Uterus (tissue), 4 donors: ENCODE measurements around the gene TNS4. TPM values are rescaled to one million over a fixed set of nuclear protein-coding genes. Genes with fewer than 3 reads are reported as not detected.

Experiments
- DNase-seq, 2 donors: peaks; one replicate each; pipeline ENCODE4 v3.0.0-alpha.2; 2019 to 2020
- H3K27ac ChIP-seq, 2 donors: fragments of 200-600 bp; sonication (generic); 1 replicate in 1 of 2; 2 replicates in 1 of 2; pipeline ENCODE4 v1.5.1; 2016 to 2018
- H3K27me3 ChIP-seq, 2 donors: fragments of 200-600 bp; sonication (generic); one replicate each; pipeline ENCODE4 v1.5.1; 2018 to 2019; ENCODE audit warnings: control low read depth in 1 of 2
- H3K36me3 ChIP-seq, 2 donors: fragments of 200-600 bp; sonication (generic); one replicate each; pipeline ENCODE4 v1.5.1; 2019; ENCODE audit warnings: control low read depth in 1 of 2
- H3K4me1 ChIP-seq, 2 donors: fragments of 200-600 bp; sonication (generic); one replicate each; pipeline ENCODE4 v1.5.1; 2018 to 2019; ENCODE audit warnings: control low read depth in 1 of 2
- H3K4me3 ChIP-seq, 2 donors: fragments of 200-600 bp; sonication (generic); 1 replicate in 1 of 2; 2 replicates in 1 of 2; pipeline ENCODE4 v1.5.1; 2018 to 2019; ENCODE audit warnings: mild to moderate bottlenecking in 1 of 2
- H3K9me3 ChIP-seq, 2 donors: fragments of 200-600 bp; sonication (generic); one replicate each; pipeline ENCODE4 v1.5.1; 2019; ENCODE audit warnings: control low read depth in 1 of 2
- POLR2A ChIP-seq, 2 donors: fragments of 450-650 bp; IDR thresholded peaks; one replicate each; pipeline ENCODE4 v1.6.1; 2016; ENCODE audit warnings: antibody characterized with exemption in 2 of 2, mild to moderate bottlenecking in 1 of 2, moderate library complexity in 1 of 2
- intact Hi-C: fragments of 100-400 bp; cut with DNase I; formaldehyde crosslinking; loops from one replicate; pipeline ENCODE4 v1.15.1; 2023; ENCODE audit warnings: low total_unique reads
- total RNA-seq, 4 donors: library from RNA; depleted of rRNA in 3 of 4; stranded (reverse); fragments of >200 nt in 3 of 4; gene quantifications; one replicate each; pipeline versions ENCODE4 v1.1.0 to v1.2.4, GENCODE V29; 2014 to 2023
- TF ChIP-seq, protein P1 (sequence below), 4 experiments: fragments of 200-600 bp in 2 of 4; fragments of 450-650 bp in 2 of 4; sonication (generic) in 2 of 4; IDR thresholded peaks; one replicate each; pipeline ENCODE4 v1.5.1; 2016 to 2019; ENCODE audit warnings: antibody characterized with exemption in 4 of 4, mild to moderate bottlenecking in 2 of 4, moderate library complexity in 1 of 4
- donor health status: DM: yes; HTN: yes; CAD: no.

The TNS4 gene
- total RNA-seq, 4 donors from 2014 or later, result 0.09 to 2.6 (median 0.28) TPM; not detected in 1

DNA sequence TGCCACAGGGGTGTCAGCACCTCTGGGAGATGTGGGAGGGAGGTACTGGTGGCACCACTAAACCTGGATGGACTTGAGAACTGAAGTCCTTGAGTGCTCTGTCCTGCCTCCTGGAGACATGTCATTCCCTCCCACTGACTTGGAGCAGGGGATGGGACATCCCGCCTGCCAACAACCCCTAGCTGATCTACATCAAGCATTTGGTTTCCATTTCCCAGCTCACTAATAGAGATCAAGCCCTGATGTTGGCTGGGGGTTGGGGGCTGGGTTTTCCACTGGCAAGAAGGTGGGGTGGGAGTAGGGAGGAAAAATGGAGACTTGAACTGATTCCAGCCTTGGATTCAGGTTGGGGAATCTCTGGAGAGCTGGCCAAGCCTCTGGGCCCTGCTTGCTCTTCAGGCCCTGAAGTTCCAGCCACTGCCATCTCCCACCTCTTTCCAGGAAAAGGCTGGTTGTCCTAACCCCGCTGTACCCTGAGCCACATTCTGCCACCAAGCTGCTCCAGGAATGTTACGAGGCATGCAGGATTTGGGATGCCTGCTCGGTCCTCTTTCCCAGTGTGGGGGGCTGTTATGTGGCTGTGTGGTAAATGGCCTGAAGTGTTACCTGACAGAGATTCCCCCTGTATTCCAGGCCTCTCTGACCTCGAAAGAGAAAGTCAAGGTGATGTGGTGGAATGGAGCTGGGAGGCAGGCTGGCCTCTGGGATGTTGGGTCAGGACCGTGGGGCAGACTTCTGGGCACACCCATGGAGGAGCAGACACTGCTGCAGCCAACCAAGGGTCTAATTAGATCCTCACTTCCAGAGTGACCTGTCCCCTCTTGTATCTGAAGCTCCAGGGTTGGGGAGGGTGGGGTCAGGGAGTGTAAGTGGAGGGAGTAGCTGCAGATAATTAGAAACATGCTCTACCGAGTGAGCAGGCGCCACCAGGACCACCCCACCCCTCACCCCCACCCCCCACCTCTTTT, 41.5 kb downstream of the TNS4 start:
- H3K9me3 ChIP-seq, result no peaks in the 10 kb centered on the region
- TF ChIP-seq POLR2A (IDR thresholded peaks at IDR 0.05), result no peak
- TF ChIP-seq, protein P1, sequence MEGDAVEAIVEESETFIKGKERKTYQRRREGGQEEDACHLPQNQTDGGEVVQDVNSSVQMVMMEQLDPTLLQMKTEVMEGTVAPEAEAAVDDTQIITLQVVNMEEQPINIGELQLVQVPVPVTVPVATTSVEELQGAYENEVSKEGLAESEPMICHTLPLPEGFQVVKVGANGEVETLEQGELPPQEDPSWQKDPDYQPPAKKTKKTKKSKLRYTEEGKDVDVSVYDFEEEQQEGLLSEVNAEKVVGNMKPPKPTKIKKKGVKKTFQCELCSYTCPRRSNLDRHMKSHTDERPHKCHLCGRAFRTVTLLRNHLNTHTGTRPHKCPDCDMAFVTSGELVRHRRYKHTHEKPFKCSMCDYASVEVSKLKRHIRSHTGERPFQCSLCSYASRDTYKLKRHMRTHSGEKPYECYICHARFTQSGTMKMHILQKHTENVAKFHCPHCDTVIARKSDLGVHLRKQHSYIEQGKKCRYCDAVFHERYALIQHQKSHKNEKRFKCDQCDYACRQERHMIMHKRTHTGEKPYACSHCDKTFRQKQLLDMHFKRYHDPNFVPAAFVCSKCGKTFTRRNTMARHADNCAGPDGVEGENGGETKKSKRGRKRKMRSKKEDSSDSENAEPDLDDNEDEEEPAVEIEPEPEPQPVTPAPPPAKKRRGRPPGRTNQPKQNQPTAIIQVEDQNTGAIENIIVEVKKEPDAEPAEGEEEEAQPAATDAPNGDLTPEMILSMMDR (IDR thresholded peaks at IDR 0.05), result no peak
- peak overlapping the region; percentile 70 to 84 for H3K27ac ChIP-seq
- no peaks in the 10 kb centered on the region for H3K27me3 ChIP-seq
- peak; percentile 54 to 68 for DNase-seq
- H3K4me3 ChIP-seq, result no peak overlapping the region
- peaks cover 13 to 39% of the 10 kb centered on the region in 2 donors for H3K4me1 ChIP-seq
- no peaks in the 10 kb centered on the region for H3K36me3 ChIP-seq
- intact Hi-C loops, result no loop called here

DNA sequence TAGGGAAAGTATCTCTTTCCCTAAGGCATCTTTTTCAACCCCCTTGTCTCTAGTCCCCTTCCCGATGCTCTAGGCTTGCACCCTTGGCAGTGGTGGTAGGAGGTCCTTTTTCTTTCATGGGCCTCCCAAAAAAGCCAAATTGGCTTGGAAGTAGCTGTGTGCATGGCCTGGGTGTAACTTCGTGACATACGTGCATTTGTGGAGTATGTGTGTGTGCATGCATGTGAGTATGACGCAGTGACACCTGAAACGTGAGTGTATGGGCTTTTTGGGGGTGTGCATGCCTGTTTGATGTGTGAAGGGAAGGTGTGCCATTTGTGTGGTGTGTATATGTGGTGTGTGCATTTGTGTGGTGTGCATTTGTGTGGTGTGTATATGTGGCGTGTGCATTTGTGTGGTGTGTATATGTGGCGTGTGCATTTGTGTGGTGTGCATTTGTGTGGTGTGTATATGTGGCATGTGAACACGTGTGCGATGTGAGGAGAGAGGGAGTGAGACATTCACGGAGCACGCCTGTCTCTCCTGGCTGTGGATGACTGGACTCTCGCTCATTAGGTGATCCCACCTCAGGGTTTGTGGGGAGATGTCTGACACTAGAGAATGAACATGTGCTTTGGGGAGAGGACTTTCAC, 42.5 kb downstream of the TNS4 start:
- intact Hi-C loops, result no loop called here
- Histone ChIP-seq H3K27me3 (no peaks in the 10 kb centered on the region), H3K36me3 (no peaks in the 10 kb centered on the region), H3K27ac (peak overlapping the region; percentile 70 to 84), H3K9me3 (no peaks in the 10 kb centered on the region), H3K4me1 (peaks cover 13 to 44% of the 10 kb centered on the region in 2 donors), H3K4me3 (no peak overlapping the region)
- no peak for DNase-seq
- TF ChIP-seq POLR2A (IDR thresholded peaks at IDR 0.05), result no peak
- TF ChIP-seq, protein P1 (IDR thresholded peaks at IDR 0.05), result no peak

DNA sequence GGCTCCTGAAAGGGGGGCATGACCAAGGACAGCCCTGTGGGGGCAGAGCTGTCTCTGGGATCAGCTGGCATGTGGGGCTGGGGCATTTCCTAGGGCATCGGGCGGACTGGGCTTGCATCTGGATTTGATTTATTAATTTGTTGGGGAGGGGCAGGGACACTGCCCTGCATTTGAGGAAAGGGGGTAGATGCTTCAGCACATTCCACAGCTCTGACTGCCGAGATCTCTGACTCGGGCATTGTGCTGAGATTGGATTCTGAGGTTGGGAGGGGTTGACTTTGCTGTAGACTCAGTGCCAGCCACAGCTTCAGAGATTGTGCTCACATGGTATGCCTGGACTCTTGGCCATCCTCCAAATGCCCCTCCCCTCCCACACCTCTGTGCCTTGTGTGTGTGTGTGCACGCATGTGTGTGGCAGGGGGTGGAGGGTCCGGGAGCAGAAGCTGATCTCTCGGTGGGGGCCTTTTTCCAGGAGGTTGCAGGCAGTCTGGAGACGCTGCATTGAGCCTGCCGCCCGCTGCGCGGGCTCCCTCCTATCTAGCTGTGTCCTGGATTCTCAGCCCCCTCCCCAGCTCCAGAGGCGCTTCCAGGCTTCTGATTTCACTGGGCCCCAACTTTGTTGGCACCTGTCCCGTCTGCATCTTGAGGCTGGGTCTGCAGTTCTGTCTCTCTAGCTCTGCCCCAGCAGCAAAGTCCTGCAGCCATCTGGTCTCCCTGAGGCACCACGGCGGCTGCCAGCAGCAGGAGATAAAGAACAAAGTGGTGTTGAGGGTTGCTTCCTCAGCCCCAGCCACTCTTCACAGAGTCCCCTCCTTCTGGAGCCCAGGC, 43.2 kb downstream of the TNS4 start:
- H3K36me3 ChIP-seq, result no peaks in the 10 kb centered on the region
- peak overlapping the region; percentile 70 to 84 for H3K27ac ChIP-seq
- no peak for TF ChIP-seq POLR2A (IDR thresholded peaks at IDR 0.05)
- TF ChIP-seq, protein P1 (IDR thresholded peaks at IDR 0.05), result no peak
- intact Hi-C loops, result no loop called here
- DNase-seq, result peak; percentile 63
- H3K4me3 ChIP-seq, result no peak overlapping the region
- peaks cover 13 to 50% of the 10 kb centered on the region in 2 donors for H3K4me1 ChIP-seq
- no peaks in the 10 kb centered on the region for H3K27me3 ChIP-seq
- H3K9me3 ChIP-seq, result no peaks in the 10 kb centered on the region

DNA sequence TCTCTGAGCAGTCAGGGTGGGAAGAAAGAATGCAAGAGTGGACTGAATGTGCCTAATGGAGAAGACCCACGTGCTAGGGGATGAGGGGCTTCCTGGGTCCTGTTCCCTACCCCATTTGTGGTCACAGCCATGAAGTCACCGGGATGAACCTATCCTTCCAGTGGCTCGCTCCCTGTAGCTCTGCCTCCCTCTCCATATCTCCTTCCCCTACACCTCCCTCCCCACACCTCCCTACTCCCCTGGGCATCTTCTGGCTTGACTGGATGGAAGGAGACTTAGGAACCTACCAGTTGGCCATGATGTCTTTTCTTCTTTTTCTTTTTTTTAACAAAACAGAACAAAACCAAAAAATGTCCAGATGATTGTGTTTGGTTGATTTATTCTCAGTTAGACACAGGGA, 44.1 kb downstream of the TNS4 start:
- no peak for DNase-seq
- Histone ChIP-seq H3K36me3 (no peaks in the 10 kb centered on the region), H3K27me3 (no peaks in the 10 kb centered on the region), H3K4me3 (no peak overlapping the region), H3K9me3 (no peaks in the 10 kb centered on the region), H3K27ac (peak overlapping the region; percentile 70 to 84), H3K4me1 (peaks cover 8 to 50% of the 10 kb centered on the region in 2 donors)
- intact Hi-C loops, result no loop called here
- TF ChIP-seq POLR2A (IDR thresholded peaks at IDR 0.05), result no peak
- TF ChIP-seq, protein P1 (IDR thresholded peaks at IDR 0.05), result no peak
